Measurements from ENCODE around the gene ABCF1.
A peak's percentile ranks its signal among the peaks of the same experiment; 100 is the strongest.
"Not testable (repeated sequence)": the region's sequence is repeated elsewhere in the genome, so short reads cannot be mapped to it uniquely, and the experiment has no call there.

The ABCF1 gene

DNA sequence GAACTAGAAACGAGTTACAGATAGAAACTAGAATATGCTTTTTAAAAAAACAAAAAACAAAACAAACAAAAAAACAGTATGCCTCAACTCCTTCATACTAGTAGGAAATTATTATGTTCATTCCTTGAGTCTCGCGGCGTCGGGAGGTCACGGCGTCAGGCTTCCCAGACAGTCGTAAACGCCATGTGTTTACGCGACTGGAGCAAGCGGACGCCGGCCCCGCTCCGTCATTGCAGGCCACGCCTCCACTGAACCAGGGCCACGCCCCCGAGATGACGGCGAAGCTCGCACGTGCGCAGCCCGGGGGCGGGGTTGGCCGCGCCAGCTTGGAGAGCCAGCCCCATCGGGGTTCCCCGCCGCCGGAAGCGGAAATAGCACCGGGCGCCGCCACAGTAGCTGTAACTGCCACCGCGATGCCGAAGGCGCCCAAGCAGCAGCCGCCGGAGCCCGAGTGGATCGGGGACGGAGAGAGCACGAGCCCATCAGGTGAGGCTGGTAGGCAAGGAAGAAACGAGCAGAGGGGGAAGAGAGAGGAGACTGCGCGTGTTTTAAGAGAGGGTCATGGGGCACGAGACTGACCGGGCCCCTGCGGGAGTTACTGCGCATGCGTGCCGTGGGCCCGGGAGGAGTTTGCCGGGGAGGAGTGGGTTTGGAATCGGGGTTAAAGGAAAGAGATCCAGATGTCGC, at the start of gene ABCF1:
ABCF1 (plus strand) TSS at position 368 of the 687 bp plus-strand sequence; CDS start at position 414, 46 bp downstream.
- DNase-seq (ENCODE audit: low read depth) = peak; percentile 99

DNA sequence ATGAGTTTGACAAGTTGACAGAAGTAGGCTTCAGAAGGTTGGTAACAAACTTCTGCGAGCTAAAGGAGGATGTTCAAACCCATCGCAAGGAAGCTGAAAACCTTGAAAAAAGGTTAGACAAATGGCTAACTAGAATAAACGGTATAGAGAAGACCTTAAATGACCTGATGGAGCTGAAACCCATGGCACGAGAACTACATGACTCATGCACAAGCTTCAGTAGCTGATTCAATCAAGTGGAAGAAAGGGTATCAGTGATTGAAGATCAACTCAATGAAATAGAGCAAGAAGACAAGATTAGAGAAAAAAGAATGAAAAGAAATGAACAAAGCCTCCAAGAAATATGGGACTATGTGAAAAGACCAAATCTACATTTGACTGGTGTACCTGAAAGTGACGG, 49.3 kb upstream of the ABCF1 start:
- not testable (repeated sequence) for DNase-seq (ENCODE audit: low read depth)

- not testable (repeated sequence) for DNase-seq (ENCODE audit: low read depth)
Observed at GRCh38 chr6:30526444-30526843, 44.8 kb upstream of the ABCF1 start.

DNA sequence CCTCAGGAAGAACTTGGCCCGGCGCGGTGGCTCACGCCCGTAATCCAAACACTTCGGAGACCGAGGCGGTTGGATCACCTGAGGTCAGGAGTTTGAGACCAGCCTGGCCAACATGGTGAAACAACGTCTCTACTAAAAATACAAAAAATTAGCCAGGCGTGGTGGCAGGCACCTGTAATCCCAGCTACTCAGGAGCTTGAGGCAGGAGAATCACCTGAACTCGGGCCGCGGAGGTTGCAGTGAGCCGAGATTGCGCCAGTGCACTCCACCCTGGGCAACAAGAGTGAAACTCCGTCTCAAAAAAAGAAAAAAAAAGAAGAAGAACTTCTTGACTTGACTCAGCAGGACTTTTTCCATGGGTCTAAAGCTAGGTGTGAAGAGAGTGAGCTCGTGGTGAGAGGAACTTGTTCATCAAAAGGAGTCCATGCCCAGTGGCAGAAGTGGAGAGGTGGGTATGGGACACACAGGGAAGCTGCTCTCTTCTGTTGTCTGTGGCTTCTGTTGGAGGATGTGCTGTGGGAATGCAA, 41.8 kb upstream of the ABCF1 start:
- not testable (repeated sequence) for DNase-seq (ENCODE audit: low read depth)

GRCh38 chr6:30530014-30530413, 41.2 kb upstream of the ABCF1 start:
- no peak for DNase-seq (ENCODE audit: low read depth)

DNA sequence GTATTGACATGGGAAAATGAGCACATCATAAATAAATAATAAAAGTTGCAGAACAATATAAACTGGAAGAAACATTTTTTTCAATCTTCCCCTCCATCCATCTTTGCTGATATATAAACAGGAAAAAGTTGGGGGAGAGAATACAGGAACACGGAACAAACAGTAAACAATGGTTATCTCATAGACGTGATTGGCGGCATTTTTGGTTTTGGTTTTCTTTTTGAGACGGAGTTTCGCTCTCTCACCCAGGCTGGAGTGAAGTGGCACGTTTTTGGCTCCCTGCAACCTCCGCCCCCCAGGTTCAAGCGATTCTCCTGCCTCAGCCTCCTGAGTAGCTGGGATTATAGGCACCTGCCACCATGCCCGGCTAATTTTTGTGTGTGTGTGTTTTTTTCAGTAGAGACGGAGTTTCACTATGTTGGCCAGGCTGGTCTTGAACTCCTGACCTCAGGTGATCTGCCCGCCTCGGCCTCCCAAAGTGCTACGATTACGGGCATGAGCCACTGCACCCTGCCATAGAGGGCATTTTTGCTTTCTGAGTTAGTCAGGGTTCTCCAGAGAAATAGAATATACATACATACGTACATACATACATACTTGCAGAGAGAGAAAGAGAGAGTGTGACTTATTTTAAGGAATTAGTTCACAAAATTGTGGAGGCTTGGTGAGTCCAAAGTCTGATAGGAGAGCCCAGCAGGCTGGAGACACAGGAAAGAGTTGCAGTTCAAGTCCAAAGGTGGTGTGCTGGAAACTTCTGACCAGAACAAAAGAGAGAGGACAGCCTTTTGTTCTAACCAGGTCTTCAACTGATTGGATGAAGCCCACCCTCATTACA, 37.6 kb upstream of the ABCF1 start:
- DNase-seq (ENCODE audit: low read depth) = no peak

DNA sequence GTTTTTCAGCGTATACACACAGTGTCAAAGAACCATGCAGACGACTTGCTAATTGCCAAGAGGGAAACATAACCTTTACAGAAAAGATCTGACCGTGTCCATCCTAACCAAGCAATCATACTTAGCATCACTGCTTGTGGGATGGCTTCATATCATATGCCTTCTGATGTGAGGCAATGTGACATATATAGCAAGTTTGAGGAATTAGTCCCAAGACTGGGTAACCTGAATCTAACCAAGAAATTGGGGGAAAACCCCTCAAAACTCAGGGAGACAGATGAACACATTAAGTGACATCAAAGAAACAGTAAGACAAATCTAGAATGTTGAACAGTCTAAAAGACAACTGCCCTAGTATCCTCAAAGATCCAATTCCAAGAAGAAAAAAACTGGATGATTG, 33.3 kb upstream of the ABCF1 start:
- DNase-seq (ENCODE audit: low read depth) = no peak

DNA sequence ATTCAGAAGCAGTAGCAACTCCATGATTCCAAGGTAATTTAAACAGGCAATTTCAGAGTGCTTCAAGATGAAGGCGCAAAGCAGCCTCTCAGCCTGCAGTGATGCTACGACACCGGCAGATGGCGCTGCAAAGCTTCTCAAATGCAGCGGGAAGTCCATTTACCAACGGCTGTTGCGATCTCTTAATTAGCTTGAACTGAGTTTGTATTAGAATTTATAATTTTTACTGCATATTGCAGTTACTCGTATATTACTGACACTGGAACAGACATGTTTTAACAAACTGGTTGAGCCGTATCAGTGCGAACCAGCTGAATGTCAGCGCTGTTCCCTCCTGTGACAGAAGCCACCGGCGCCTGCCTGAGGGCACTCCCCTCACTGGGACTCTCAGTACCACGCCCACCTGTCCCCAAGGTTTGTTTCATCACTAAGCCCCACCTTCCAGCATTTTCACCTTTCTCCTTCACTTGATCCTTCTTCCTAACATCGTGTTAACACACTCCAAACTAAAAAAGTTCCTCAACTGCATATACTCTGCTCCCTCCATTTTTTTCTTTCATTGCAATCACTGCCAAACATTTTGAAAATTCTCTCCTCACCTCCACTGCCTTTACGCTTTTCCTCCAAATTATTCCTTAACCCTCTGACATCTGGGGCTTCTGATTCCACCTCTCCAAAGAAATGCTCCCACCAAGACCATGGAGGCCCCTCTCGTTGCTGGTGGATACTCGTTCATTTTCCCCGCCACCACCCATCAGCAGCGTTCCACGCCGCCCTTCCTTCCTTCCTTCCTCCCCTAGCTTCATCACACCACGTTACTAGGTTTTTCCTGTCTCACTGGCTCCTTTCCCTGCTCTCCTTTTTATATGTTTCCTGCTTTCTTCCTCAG, 29.5 kb upstream of the ABCF1 start:
- peak; percentile 73 for DNase-seq (ENCODE audit: low read depth)

GRCh38 chr6:30542404-30542725, 28.9 kb upstream of the ABCF1 start:
- DNase-seq (ENCODE audit: low read depth) = no peak

DNA sequence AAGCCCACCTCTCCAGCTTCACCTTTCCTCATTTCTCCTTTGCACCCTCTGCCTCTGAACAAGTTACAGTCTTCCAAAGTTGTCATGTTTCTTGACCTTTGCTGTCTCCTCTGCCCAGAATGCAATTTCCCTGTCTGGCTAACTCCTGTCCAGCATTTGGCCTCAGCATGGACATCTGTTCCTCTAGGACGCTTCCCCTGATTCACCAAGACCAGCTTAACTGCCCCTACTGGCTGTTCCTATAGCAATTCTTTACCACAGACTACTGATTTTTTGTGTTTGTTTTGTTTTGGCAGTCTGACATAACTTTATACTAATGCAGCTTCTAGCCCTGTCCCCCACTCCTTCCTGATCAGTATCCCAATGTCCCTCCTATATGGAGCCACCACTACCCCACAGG, 28.3 kb upstream of the ABCF1 start:
- DNase-seq (ENCODE audit: low read depth) = no peak

DNA sequence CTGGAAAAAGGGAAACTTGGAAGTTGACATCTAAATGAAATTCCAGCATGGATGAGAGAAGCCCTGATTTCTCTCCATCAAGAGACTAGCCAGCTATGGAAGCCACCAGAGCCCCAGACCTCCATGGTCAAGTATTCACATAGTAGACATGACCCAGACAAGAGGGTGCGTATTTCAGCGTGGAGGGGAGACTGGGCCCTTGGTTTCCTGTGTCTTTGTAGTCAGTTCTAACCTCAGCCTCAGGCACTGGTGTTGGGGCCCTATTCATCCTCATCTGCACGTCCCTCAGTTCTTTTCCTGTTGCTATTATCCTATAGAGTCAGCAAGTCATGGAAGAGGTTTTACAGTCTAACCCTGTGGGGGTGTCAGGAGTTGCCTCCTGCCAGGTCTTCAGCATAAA, 27.4 kb upstream of the ABCF1 start:
- DNase-seq (ENCODE audit: low read depth) = no peak

- no peak for DNase-seq (ENCODE audit: low read depth)
Observed at GRCh38 chr6:30544666-30545272, 26.5 kb upstream of the ABCF1 start.

- no peak for DNase-seq (ENCODE audit: low read depth)
Observed at GRCh38 chr6:30547454-30547853, 23.8 kb upstream of the ABCF1 start.

DNA sequence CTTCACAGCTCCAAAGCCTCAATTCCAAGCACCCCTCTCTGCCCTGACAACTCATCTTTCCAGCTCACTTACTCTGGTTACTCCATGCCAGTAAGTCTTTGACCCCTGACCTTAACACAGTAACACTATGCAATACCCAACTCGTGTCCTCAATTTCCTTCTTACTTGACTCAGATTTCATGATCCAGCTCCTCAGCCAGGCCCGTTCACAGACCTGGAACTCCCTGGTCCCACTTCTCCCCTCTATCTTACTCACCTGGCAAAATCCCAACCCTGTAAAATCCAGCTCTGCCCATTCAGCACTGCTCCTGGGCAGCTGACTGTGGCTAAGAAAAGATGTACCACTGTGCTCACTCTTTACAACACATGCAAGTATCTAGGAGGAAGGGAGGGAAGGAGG, 22.9 kb upstream of the ABCF1 start:
- DNase-seq (ENCODE audit: low read depth) = no peak

- no peak for DNase-seq (ENCODE audit: low read depth)
Observed at GRCh38 chr6:30554404-30554803, 16.8 kb upstream of the ABCF1 start.

DNA sequence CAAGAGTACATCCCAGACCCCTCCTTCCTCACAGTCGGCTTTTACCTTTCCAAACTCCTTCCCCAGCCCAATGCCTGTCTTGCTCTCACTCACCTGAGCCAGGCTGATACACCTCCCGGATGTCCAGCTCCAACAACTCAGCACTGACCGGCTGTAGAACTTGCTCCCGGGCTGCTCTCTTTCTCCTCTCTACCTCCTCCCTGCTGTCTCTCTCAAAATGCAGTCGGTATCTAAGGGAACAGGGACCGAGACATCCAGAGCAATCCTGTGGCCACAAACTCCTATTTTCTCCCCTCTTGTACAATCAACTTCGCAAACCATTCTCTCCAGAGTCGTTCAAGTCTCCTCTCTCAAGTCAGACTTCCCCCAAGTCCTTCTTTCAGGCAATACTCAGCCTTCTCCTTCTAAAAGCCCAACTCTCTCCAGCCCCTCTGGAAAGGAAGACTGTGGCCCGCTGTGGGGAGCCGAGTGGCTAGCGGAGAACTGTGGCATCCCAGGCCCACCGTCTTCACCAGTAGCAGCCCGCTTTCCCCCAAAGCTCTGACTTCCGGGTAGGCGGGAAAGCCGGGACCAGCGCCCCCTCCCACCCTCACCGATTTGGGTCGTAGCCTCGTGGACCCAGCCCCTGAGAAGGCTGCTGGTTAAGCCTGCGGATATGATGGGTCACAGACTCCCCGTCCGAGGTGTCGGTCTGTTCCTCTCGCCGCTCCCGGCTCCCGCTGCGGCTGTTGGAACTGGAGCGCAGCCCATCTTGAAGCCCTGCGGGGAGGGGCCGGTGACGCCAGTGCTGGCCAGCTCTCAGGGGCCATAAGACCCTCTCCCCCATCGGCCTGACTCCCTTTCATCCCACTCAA, 16.1 kb upstream of the ABCF1 start:
- DNase-seq (ENCODE audit: low read depth) = no peak

GRCh38 chr6:30555816-30556065, 15.5 kb upstream of the ABCF1 start:
- DNase-seq (ENCODE audit: low read depth) = no peak

DNA sequence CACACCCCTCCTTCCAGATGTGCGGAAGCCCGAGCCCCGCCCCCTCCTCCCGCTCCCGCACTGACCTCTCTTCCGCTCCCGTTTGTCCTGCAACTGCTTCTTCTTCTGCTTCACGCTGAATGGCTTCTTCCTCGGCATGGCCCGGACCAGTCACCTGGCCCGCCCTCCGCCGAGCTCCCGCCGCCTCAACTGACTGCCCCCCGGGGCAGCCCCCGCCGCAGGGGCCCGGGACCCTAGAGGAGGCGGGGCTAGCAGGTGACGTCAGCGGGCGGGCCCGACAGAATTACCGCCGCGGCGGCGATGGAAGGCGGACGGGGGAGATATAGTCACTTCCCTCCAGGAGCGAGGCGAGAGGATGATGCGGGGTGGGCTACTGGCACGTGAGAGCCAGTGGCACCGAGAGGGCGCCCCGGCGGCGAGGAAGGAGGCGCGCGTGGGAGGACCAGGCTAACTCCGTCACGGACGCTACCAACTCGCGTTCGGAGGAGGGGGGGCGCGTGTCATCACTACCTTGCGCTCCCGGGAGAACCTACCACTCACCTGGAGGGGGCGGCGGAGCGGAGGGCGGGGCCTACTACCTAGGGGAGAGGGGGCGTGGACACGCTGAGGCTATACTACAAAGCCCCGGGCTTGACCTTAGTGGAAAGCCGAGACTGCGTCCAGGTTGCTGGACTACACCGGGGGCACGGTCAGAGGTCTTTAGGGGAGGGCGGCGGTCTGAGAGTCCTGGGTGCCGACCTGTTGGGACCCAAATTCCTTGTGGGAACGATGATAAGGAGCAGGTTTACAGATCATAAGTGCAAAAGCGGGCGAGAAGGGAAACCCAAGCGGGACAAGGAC, 15.0 kb upstream of the ABCF1 start, which contains the start of gene GNL1:
GNL1 (minus strand) TSS at position 424 of the 840 bp plus-strand sequence; CDS start at position 138, 286 bp downstream.
- DNase-seq (ENCODE audit: low read depth) = peak; percentile 98

DNA sequence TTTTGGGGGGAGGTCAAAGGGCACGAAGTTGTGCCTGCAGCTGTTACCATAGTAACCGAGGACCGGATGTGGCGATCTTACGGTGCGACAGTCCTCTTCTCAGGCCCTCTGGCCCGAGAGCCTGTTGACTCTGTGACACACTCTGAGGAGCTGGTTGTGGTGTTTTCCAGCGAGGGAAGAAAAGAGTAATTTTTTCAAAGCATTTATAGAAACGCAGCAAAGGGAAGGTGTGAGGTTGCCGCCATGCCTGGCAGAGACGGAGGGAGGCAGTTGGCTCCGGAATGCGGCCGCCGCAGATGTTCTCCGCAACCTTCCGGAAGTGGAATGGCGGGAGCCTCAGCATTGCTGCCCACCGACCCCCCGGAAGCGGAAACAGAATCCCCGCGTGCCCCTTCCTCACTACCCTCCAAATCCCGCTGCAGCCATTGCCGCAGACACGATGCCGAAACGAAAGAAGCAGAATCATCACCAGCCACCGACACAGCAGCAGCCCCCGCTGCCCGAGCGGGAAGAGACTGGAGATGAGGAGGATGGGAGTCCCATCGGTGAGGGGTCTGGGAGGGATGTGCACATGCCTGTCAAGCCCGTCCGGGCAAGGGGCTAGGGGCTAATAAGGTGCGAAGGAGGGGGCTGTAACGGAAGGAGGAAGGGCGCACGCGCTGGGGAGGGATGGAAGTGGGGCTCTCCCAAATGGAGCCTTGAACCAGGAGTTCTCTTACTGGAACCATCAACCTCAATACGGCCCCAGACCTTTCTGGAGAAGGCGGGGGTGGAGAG, 14.1 kb upstream of the ABCF1 start, which contains the start of gene PRR3:
PRR3 (plus strand) TSS at position 390 of the 777 bp plus-strand sequence; CDS start at position 440, 50 bp downstream.
- DNase-seq (ENCODE audit: low read depth) = peak; percentile 76

Data from stimulated activated CD8-positive, alpha-beta memory T cell treated with anti-CD3 and anti-CD28 coated beads, Interleukin-12 subunit alpha, Interleukin-12 subunit beta, amount 100 ng/mL, for 1 hour (primary cell).